NB4 (cell line): Measurements from ENCODE around the gene TUBA4B.

Experiments used
- DNase-seq: peaks from one replicate; pipeline ENCODE4 v3.0.0; 2010; ENCODE audit warnings: low read depth
- H3K4me3 ChIP-seq: one replicate; pipeline ENCODE4 v1.5.1; 2011; ENCODE audit warnings: mild to moderate bottlenecking, low read depth, low read length, moderate library complexity
- MYC ChIP-seq: IDR thresholded peaks from 2 replicates; pipeline ENCODE4 v1.6.1; 2011; ENCODE audit warnings: low read depth, low read length
- POLR2A ChIP-seq: IDR thresholded peaks from 2 replicates; pipeline ENCODE4 v1.6.1; 2011; ENCODE audit warnings: mild to moderate bottlenecking; ENCODE audit not compliant: insufficient read length; ENCODE audit errors: extremely low read depth
- TF ChIP-seq, protein P1 (sequence below): IDR thresholded peaks from one replicate; pipeline ENCODE4 v1.5.1; 2012; ENCODE audit warnings: low read depth, low read length
- TF ChIP-seq, protein P2 (sequence below): IDR thresholded peaks from 2 replicates; pipeline ENCODE4 v1.6.1; 2011; ENCODE audit warnings: low read depth, low read length

Gene TUBA4B

DNA sequence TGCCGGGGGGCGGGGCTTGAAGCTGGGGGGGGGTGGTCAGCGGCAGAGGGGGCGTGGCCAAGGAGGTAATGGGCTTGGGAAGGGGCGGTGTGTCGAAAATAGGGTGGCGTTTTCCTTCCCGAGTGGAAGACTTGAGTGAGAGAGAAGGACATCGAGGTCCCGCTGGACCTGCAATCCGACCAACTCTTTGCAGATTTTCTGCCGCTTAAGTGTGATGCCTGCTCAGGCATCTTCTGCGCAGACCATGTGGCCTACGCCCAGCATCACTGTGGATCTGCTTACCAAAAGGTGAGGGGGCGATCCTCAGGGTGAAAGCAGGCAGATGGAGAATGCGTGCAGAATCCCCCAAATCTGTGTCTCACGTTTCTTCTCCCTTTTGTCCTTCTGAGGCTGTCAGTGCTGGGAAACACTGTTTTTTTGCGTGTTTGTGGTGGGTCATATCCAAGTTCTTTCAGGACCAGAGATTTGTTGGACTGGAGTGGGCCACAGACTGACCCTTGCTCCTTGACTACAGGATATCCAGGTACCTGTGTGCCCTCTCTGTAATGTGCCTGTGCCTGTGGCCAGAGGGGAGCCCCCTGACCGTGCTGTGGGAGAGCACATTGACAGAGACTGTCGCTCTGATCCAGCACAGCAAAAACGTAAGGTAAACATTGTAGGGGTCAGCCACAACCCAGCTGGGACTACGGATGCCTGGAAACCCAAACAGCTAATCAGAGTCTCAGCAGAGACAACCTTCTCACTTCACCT is 45.7 kb upstream of the TUBA4B start:
- no peak for DNase-seq
- peak overlapping the region; percentile 58 for H3K4me3 ChIP-seq
- TF ChIP-seq MYC (no peak), POLR2A (no peak)
- TF ChIP-seq, protein P1, sequence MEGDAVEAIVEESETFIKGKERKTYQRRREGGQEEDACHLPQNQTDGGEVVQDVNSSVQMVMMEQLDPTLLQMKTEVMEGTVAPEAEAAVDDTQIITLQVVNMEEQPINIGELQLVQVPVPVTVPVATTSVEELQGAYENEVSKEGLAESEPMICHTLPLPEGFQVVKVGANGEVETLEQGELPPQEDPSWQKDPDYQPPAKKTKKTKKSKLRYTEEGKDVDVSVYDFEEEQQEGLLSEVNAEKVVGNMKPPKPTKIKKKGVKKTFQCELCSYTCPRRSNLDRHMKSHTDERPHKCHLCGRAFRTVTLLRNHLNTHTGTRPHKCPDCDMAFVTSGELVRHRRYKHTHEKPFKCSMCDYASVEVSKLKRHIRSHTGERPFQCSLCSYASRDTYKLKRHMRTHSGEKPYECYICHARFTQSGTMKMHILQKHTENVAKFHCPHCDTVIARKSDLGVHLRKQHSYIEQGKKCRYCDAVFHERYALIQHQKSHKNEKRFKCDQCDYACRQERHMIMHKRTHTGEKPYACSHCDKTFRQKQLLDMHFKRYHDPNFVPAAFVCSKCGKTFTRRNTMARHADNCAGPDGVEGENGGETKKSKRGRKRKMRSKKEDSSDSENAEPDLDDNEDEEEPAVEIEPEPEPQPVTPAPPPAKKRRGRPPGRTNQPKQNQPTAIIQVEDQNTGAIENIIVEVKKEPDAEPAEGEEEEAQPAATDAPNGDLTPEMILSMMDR: no peak
- TF ChIP-seq, protein P2, sequence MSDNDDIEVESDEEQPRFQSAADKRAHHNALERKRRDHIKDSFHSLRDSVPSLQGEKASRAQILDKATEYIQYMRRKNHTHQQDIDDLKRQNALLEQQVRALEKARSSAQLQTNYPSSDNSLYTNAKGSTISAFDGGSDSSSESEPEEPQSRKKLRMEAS: no peak

DNA sequence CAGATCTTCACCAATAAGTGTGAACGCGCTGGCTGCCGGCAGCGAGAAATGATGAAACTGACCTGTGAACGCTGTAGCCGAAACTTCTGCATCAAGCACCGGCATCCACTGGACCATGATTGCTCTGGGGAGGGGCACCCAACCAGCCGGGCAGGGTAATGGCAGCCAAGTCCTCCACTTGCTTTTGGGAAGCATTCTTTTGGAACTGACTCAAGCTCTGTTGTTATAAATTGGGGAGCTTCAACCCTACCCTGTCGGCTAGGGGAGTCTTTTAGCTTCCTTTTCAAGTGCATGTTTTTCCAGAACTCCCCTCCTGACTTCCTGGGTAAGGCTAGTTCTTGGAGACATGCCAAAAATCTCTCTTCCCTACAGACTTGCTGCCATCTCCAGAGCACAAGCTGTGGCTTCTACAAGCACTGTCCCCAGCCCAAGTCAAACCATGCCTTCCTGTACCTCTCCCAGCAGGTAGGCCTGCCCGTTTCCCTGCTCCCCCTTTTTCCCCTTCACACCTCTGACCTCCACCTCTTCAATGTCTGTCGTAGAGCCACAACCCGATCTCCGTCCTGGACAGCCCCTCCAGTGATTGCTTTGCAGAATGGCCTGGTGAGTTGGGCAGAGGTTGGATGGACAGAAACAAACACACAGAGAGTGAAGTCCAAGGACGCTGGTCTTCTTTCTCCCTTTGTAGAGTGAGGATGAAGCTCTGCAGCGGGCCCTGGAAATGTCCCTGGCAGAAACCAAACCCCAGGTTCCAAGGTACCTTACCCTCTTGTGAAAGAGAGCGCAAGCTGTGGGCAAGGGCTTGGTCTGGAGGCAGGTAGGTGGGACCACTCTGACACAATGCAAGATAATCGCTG is 44.9 kb upstream of the TUBA4B start:
- TF ChIP-seq, protein P2: no peak
- TF ChIP-seq POLR2A (no peak), MYC (no peak)
- TF ChIP-seq, protein P1: no peak
- DNase-seq: no peak
- H3K4me3 ChIP-seq: no peak overlapping the region

DNA sequence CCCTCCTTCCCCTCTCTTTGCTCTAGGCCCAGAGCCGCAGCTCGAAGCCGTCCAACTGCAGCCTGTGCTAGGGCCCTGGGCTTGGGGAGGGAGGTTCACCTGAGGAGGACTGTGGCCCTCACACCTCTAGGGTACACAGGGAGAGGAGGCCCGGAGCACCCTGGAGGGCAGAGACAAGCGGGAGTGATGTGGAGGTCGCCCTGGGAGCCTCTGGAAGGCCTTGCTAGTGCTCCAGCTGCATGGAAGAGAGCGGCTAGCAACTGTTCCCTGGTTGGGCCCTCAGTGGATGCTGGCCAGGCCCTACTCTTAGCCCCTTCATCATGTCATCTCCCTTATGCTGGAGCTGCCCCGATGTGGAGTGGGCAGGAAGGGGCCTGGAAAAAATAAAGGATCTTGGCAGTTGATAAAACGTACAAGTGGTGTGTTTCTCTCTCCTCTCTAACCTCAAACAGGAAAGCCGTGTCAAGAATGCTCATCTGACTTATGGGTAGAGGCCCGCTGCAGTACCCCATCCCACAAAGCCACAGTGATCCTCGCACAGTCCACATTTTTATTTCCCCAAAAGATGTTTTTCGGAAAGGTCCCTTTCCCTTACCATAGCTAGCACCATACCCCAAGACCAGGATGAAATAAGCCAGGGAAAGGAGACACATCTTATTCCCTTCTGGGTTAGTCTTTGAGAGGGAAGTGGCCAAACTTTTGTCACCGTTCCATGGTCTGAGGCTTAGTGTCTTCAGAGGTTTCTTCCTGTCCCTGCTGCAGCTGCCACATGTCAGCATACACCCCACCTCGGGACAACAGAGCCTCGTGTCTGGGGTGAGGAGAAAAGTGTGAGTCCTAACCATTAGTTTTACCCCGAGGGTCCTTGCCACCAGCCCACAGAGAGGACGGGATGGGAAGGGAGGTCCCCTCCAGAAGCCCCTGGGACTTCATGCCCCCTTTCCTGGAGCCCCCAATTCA is 43.5 kb upstream of the TUBA4B start:
- no peak for TF ChIP-seq MYC
- TF ChIP-seq, protein P1: no peak
- TF ChIP-seq, protein P2: no peak
- no peak for TF ChIP-seq POLR2A
- DNase-seq: no peak
- no peak overlapping the region for H3K4me3 ChIP-seq

DNA sequence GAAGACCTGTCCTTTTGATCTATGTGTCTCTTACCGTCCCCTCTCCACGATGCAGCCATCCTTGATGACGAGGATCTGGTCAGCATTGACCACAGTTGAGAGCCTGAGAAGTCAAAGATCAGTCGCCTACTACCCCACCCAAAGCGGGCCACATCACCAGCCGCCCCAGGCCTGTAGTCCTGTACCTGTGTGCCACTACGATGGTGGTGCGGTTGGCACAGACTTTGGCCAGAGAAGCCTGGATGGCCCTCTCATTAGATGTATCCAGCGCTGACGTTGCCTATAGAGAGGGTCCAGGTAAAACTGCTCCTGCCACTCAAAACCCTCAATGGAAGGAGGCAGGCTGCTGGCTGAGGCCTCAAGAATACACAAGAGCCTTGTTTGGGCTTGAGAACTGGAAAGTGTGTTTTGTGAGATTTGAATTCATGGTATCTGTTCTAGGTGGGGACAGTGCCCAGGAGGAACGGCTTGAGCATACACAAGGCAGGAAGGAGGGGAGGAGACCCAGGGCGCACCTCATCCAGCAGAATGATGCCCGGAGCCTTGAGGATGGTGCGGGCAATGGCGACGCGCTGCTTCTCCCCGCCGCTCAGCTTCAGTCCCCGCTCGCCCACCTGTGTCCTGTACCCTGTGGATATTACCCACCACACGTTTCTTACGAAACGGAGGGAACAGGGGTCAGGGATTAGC is 42.7 kb upstream of the TUBA4B start:
- TF ChIP-seq MYC (no peak), POLR2A (no peak)
- TF ChIP-seq, protein P2: no peak
- TF ChIP-seq, protein P1: no peak
- DNase-seq: no peak

DNA sequence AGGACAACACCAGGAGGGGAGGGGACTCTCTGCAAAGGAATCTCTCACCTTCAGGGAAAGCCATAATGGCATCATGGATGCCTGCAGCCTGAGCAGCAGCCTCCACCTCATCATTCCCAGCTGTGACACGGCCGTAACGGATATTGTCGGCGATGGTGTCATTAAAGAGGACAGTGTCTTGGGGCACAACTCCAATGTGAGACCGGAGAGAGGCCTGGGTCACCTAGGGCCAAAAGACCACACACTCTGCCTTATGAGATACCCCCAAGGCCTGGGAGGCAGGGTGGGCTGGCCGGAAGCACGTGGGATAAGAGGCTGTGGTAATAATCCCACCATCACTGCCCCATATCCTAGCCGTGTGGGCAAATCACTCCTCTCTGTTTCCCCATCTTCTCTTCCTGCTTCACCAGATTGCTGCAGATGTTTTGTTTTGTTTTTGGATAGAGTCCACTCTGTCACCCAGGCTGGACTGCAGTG is 42.1 kb upstream of the TUBA4B start:
- no peak for DNase-seq
- H3K4me3 ChIP-seq: no peak overlapping the region
- TF ChIP-seq MYC: no peak
- no peak for TF ChIP-seq POLR2A
- TF ChIP-seq, protein P2: no peak
- TF ChIP-seq, protein P1: no peak

More for the DNA sequence above, 42.7 kb upstream of the TUBA4B start:
- H3K4me3 ChIP-seq: no peak overlapping the region
